ENCODE data around the gene MYL6B. TPM values are rescaled to one million over a fixed set of nuclear protein-coding genes. Genes with fewer than 3 reads are reported as not detected.
A peak's percentile ranks its signal among the peaks of the same experiment; 100 is the strongest.

Gene MYL6B
- total and polyA plus RNA-seq, 9 donors: 32.8 to 99.2 (median 73.4) TPM

GRCh38 chr12:56189918-56190694, 37.7 kb downstream of the MYL6B start:
- Histone ChIP-seq H3K27ac (peak overlapping the region; percentile 83 to 89), H3K4me3 (peak overlapping the region; percentile 57), H3K27me3 (no peaks in the 10 kb centered on the region), H3K36me3 (no peaks in the 10 kb centered on the region), H3K9me3 (no peaks in the 10 kb centered on the region), H3K4me1 (ENCODE audit: insufficient read depth) (peaks cover 3% of the 10 kb centered on the region)
- WGBS, 3 donors: 1% methylated on average over 42 of the region's 42 CpGs
- peak; percentile 86 to 94 (median 90) for DNase-seq
- peak in 1 of 3 donors; percentile 16 for TF ChIP-seq CTCF (IDR thresholded peaks at IDR 0.05)
- no peak for TF ChIP-seq EP300 (IDR thresholded peaks at IDR 0.05)
- TF ChIP-seq POLR2A (IDR thresholded peaks at IDR 0.05): no peak
- intact Hi-C loops (cut with DNase I): loop anchor here (2.0 to 10.0 kb wide), 8 partner anchors 31 to 275 kb away; partner anchors contain the start of genes ESYT1 (in 1 of the 4), MYL6 (in 1 of the 4), SLC39A5 (in 1 of the 4) and SPRYD4 (in 1 of the 4)

GRCh38 chr12:56190695-56191155, 38.3 kb downstream of the MYL6B start:
- no peaks in the 10 kb centered on the region for H3K36me3 ChIP-seq
- peak overlapping the region; percentile 57 for H3K4me3 ChIP-seq
- 13 to 15% (median 14%) methylated on average over 9 of the region's 9 CpGs for whole genome bisulfite sequencing, 3 donors
- peak overlapping the region; percentile 83 to 89 for H3K27ac ChIP-seq
- TF ChIP-seq POLR2A (IDR thresholded peaks at IDR 0.05) (no peak), EP300 (IDR thresholded peaks at IDR 0.05) (no peak), CTCF (IDR thresholded peaks at IDR 0.05) (no peak)
- no peaks in the 10 kb centered on the region for H3K27me3 ChIP-seq
- DNase-seq: peak in 1 of 5 donors; percentile 27
- peaks cover 3% of the 10 kb centered on the region for H3K4me1 ChIP-seq (ENCODE audit: insufficient read depth)
- intact Hi-C loops (cut with DNase I): loop anchor here in 3 of 4 donors (2.0 to 10.0 kb wide), 6 partner anchors 32 to 274 kb away; partner anchors contain the start of genes MYL6 (in 1 of the 3), SLC39A5 (in 1 of the 3), SPRYD4 (in 1 of the 3) and ZC3H10 (in 1 of the 3)
- H3K9me3 ChIP-seq: no peaks in the 10 kb centered on the region

GRCh38 chr12:56192582-56192981, 40.2 kb downstream of the MYL6B start:
- no peaks in the 10 kb centered on the region for H3K27me3 ChIP-seq

More at GRCh38 chr12:56192582-56192981, 40.2 kb downstream of the MYL6B start:
- no peak overlapping the region for H3K4me3 ChIP-seq
- TF ChIP-seq CTCF (IDR thresholded peaks at IDR 0.05) (no peak), EP300 (IDR thresholded peaks at IDR 0.05) (no peak), POLR2A (IDR thresholded peaks at IDR 0.05) (no peak)
- intact Hi-C loops (cut with DNase I): loop anchor here in 3 of 4 donors (5.0 to 10.0 kb wide), 4 partner anchors 35 to 272 kb away; partner anchors contain the start of genes SLC39A5 (in 1 of the 3) and SPRYD4 (in 1 of the 3)
- H3K9me3 ChIP-seq: no peaks in the 10 kb centered on the region
- H3K27ac ChIP-seq: no peak overlapping the region
- H3K36me3 ChIP-seq: no peaks in the 10 kb centered on the region
- no peak for DNase-seq
- H3K4me1 ChIP-seq (ENCODE audit: insufficient read depth): peaks cover 4% of the 10 kb centered on the region
